Endothelial cell of umbilical vein (primary cell): ENCODE measurements around the gene TRIM32. TPM values are rescaled to one million over a fixed set of nuclear protein-coding genes. Genes with fewer than 3 reads are reported as not detected.

Source experiments
- BruUV-seq: library from RNA; stranded (reverse); fragments of 400-500 nt; replicated peaks from 2 replicates; lab custom pipeline; 2021; lab: Mats Ljungman, UMichigan
- CTCF ChIA-PET: fragments of 300-600, 350-600 bp; sonication (Branson Sonifier 250); formaldehyde crosslinking; loops from one replicate; lab custom pipeline; 2021; ENCODE audit warnings: antibody characterized with exemption, inconsistent platforms; lab: Charles Lee
- POLR2A ChIA-PET: fragments of 300-600, 350-600 bp; sonication (Branson Sonifier 250); formaldehyde crosslinking; loops from one replicate; lab custom pipeline; 2021; ENCODE audit warnings: antibody characterized with exemption, inconsistent platforms; lab: Charles Lee
- DNase-seq: peaks from one replicate; pipeline ENCODE4 v3.0.0-alpha.2; 2011; ENCODE audit warnings: low read depth, low spot score
- FAIRE-seq: peaks from 2 replicates; lab custom pipeline; 2011; peaks lifted over from hg19 to GRCh38; lab: Jason Lieb, UNC
- H2AFZ ChIP-seq: 2 replicates; pipeline ENCODE4 v1.6.0; 2012; ENCODE audit warnings: low read depth, low read length, control low read depth, inconsistent platforms
- H3K27ac ChIP-seq: 2 replicates; pipeline ENCODE4 v1.5.1; 2011; ENCODE audit warnings: low read depth, mild to moderate bottlenecking, control low read depth, low read length, moderate library complexity; ENCODE audit not compliant: insufficient read depth
- H3K27me3 ChIP-seq, 2 experiments: 2 replicates each; pipeline versions ENCODE4 v1.6.0 to v1.6.1; 2011; ENCODE audit warnings: low read length in 2 of 2, mixed read lengths in 1 of 2; ENCODE audit not compliant: control insufficient read depth in 2 of 2, insufficient read depth in 2 of 2
- H3K36me3 ChIP-seq, 2 experiments: 2 replicates in 1 of 2; 3 replicates in 1 of 2; pipeline ENCODE4 v1.5.1; 2011; ENCODE audit warnings: low read length in 2 of 2, mild to moderate bottlenecking in 1 of 2, moderate library complexity in 1 of 2; ENCODE audit not compliant: control insufficient read depth in 2 of 2, insufficient read depth in 2 of 2; ENCODE audit errors: extremely low read depth in 1 of 2
- H3K4me1 ChIP-seq: 3 replicates; pipeline ENCODE4 v1.5.1; 2011; ENCODE audit warnings: mild to moderate bottlenecking, low read length; ENCODE audit not compliant: control insufficient read depth, insufficient read depth; ENCODE audit errors: extremely low read depth
- H3K4me2 ChIP-seq: 2 replicates; pipeline ENCODE4 v1.6.1; 2011; ENCODE audit warnings: low read length, control low read depth, mixed read lengths; ENCODE audit not compliant: insufficient read depth
- H3K4me3 ChIP-seq, 3 experiments: fragments of 200-600 bp in 1 of 3; sonication (generic), shearing (Covaris generic) in 1 of 3; replicated peaks in 1 of 3; 2 replicates each; pipeline ENCODE4 v1.5.1; 2011 to 2016; ENCODE audit warnings: control low read depth in 3 of 3, low read length in 3 of 3, mild to moderate bottlenecking in 2 of 3, inconsistent platforms in 1 of 3, low read depth in 1 of 3, moderate library complexity in 1 of 3; ENCODE audit not compliant: insufficient read depth in 1 of 3
- H3K79me2 ChIP-seq: 2 replicates; pipeline ENCODE4 v1.6.0; 2012; ENCODE audit warnings: low read length, inconsistent platforms; ENCODE audit not compliant: control insufficient read depth, insufficient read depth
- H3K9ac ChIP-seq: replicated peaks from 2 replicates; pipeline ENCODE3; 2011; ENCODE audit warnings: low read length, control low read depth; ENCODE audit not compliant: insufficient read depth; ENCODE audit errors: extremely low read depth
- H3K9me1 ChIP-seq: replicated peaks from 3 replicates; pipeline ENCODE4 v1.6.0; 2011; ENCODE audit warnings: mild to moderate bottlenecking, low read length; ENCODE audit not compliant: control insufficient read depth, insufficient read depth; ENCODE audit errors: extremely low read depth
- H3K9me3 ChIP-seq: replicated peaks from 2 replicates; pipeline ENCODE4 v1.5.1; 2012; ENCODE audit warnings: low read length, inconsistent platforms; ENCODE audit not compliant: control insufficient read depth, insufficient read depth
- H4K20me1 ChIP-seq: replicated peaks from 2 replicates; pipeline ENCODE3; 2011; ENCODE audit warnings: mild to moderate bottlenecking, low read length; ENCODE audit not compliant: control insufficient read depth, insufficient read depth; ENCODE audit errors: extremely low read depth
- JUN ChIP-seq: IDR thresholded peaks from 2 replicates; pipeline ENCODE4 v1.6.1; 2011; ENCODE audit warnings: borderline replicate concordance, low read depth; ENCODE audit not compliant: insufficient read length, insufficient read depth
- dilution Hi-C: fragments of 300-500 bp; cut with MboI; formaldehyde crosslinking; loops from one replicate; pipeline ENCODE4 v1.15.0; 2019; ENCODE audit warnings: low sequenced_read_pairs; ENCODE audit not compliant: extremely low pct_ligation_motif_present
- intact Hi-C: fragments of 100-400 bp; cut with micrococcal nuclease; formaldehyde crosslinking; loops from one replicate; pipeline ENCODE4 v1.10.0; 2022
- polyA plus RNA-seq, 4 experiments: library from polyadenylated mRNA; depleted of rRNA in 3 of 4; stranded (reverse) in 3 of 4; unstranded in 1 of 4; fragments of >200 nt; gene quantifications; 2 replicates each; pipeline versions ENCODE4 v1.2.1 to v1.2.3, GENCODE V29; 2011 to 2012; ENCODE audit warnings: missing spikeins in 1 of 4
- total RNA-seq: library from RNA; stranded (reverse); gene quantifications from 2 replicates; pipeline ENCODE4 v1.2.3, GENCODE V29; 2021

TRIM32 gene
- total and polyA plus RNA-seq, 2 donors (not counting 3 experiments of a cell fraction or from before 2014, with no cell fraction given), result 10.8 to 18.4 TPM

DNA sequence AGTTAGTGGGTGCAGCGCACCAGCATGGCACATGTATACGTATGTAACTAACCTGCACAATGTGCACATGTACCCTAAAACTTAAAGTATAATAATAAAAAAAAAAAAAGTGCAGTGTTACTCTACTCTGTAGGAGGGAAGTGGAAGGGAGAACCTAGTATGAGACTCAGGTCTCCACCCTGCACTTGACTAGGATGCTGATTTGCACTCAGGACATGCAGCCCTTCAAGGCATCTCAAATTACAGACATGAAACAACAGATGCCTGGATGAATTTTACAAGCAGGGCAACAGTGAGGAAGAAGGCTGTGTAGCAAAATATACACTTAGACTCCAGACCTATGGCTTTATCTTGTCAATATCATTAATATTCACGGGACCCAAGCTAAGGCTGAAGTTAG, 16.5 kb downstream of the TRIM32 start:
- CTCF ChIA-PET, result interaction anchor here (1.7 kb wide), 1 partner anchor 34 kb away, joined by 4 read pairs; no protein-coding TSS in a partner anchor
- H3K79me2 ChIP-seq, result peaks cover 3% of the 10 kb centered on the region
- peaks cover 3% of the 10 kb centered on the region for H4K20me1 ChIP-seq
- H3K4me3 ChIP-seq, result no peak overlapping the region
- H3K4me1 ChIP-seq, result no peaks in the 10 kb centered on the region
- intact Hi-C loops (no loop called here), dilution Hi-C loops (no loop called here)
- H3K4me2 ChIP-seq, result no peak overlapping the region
- peaks cover 4 to 13% of the 10 kb centered on the region in 2 experiments for H3K36me3 ChIP-seq
- no peak overlapping the region for H2AFZ ChIP-seq
- H3K27me3 ChIP-seq, result no peaks in the 10 kb centered on the region
- DNase-seq, result no peak
- no peak overlapping the region for H3K27ac ChIP-seq
- H3K9me3 ChIP-seq, result no peaks in the 10 kb centered on the region
- no peak for FAIRE-seq
- no peaks in the 10 kb centered on the region for H3K9me1 ChIP-seq
- TF ChIP-seq JUN, result no peak
- POLR2A ChIA-PET, result no interaction called here
- no TSS peak for BruUV-seq
- no peak overlapping the region for H3K9ac ChIP-seq

DNA sequence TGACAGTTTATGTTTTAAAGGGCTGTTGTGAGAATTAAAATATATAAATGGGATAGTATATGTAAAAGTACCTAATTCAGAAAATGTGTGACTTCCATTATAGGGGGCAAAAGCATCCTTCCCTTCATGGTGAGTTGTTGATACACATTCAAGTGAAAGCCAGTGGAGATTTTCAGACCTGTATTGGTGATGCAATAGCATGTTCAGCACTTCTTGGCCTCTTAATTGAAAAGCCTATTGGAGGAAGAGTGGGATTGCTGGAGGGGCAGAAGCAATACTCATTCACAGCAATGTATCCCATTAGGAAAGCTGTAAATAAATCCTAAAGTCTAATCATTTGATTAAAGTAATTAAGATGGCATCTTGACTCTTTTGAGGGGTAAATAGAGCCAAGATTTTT, 17.4 kb downstream of the TRIM32 start:
- no peaks in the 10 kb centered on the region for H3K27me3 ChIP-seq
- no peaks in the 10 kb centered on the region for H3K9me3 ChIP-seq
- POLR2A ChIA-PET, result no interaction called here
- DNase-seq (no peak), FAIRE-seq (no peak)
- H3K9me1 ChIP-seq, result no peaks in the 10 kb centered on the region
- H2AFZ ChIP-seq, result no peak overlapping the region
- dilution Hi-C loops (no loop called here), intact Hi-C loops (no loop called here)
- TF ChIP-seq JUN, result no peak
- H3K79me2 ChIP-seq, result peaks cover 3% of the 10 kb centered on the region
- BruUV-seq, result no TSS peak
- H3K27ac ChIP-seq, result no peak overlapping the region
- H3K36me3 ChIP-seq, result peaks cover 0 to 5% of the 10 kb centered on the region in 2 experiments
- no peak overlapping the region for H3K9ac ChIP-seq
- no peak overlapping the region for H3K4me2 ChIP-seq
- CTCF ChIA-PET, result interaction anchor here (0.8 to 1.7 kb wide), 2 partner anchors 11 to 33 kb away, joined by 3 to 4 read pairs; no protein-coding TSS in a partner anchor
- no peaks in the 10 kb centered on the region for H3K4me1 ChIP-seq
- peaks cover 3% of the 10 kb centered on the region for H4K20me1 ChIP-seq
- no peak overlapping the region for H3K4me3 ChIP-seq
